OCI-LY7 (cell line): ENCODE data around the gene DGKG. TPM values are rescaled to one million over a fixed set of nuclear protein-coding genes. Genes with fewer than 3 reads are reported as not detected.

ENCODE experiments used
- BruUV-seq: library from RNA; stranded (reverse); fragments of 400-500 nt; replicated peaks from 2 replicates; lab custom pipeline; 2021; lab: Mats Ljungman, UMichigan
- CTCF ChIA-PET: fragments of 300-600 bp; sonication (Branson Sonifier 250); formaldehyde crosslinking; loops from one replicate; lab custom pipeline; 2022; ENCODE audit warnings: antibody characterized with exemption; ENCODE audit not compliant: unreplicated experiment; lab: Charles Lee
- POLR2A ChIA-PET: fragments of 300-600 bp; sonication (Branson Sonifier 250); formaldehyde crosslinking; loops from one replicate; lab custom pipeline; 2022; ENCODE audit warnings: antibody characterized with exemption; lab: Charles Lee
- DNase-seq: peaks from one replicate; pipeline ENCODE4 v3.0.0-alpha.2; 2015; ENCODE audit warnings: low spot score
- H2AFZ ChIP-seq: fragments of 200-600 bp; sonication (generic), shearing (Covaris generic); 2 replicates; pipeline ENCODE4 v1.6.1; 2014; ENCODE audit warnings: mild to moderate bottlenecking, antibody characterized with exemption, low read length, moderate library complexity
- H3K27ac ChIP-seq: fragments of 200-600 bp; sonication (generic); 2 replicates; pipeline ENCODE4 v1.5.1; 2014; ENCODE audit warnings: mixed run types, low read depth, mild to moderate bottlenecking, moderate library complexity, low read length, inconsistent platforms; ENCODE audit not compliant: poor library complexity, severe bottlenecking
- H3K36me3 ChIP-seq: fragments of 200-600 bp; sonication (generic); 2 replicates; pipeline ENCODE4 v1.6.1; 2014; ENCODE audit warnings: mild to moderate bottlenecking, antibody characterized with exemption, low read length, moderate library complexity, mixed read lengths; ENCODE audit not compliant: insufficient read depth
- H3K4me1 ChIP-seq: fragments of 200-600 bp; sonication (generic); 2 replicates; pipeline ENCODE4 v1.5.1; 2014; ENCODE audit warnings: mild to moderate bottlenecking, low read length; ENCODE audit not compliant: insufficient read depth, poor library complexity, severe bottlenecking
- H3K4me2 ChIP-seq: fragments of 200-600 bp; sonication (generic); 2 replicates; pipeline ENCODE4 v1.6.1; 2014; ENCODE audit warnings: mild to moderate bottlenecking, low read length
- H3K4me3 ChIP-seq: fragments of 200-600 bp; sonication (generic); 2 replicates; pipeline ENCODE4 v1.5.1; 2014; ENCODE audit warnings: mild to moderate bottlenecking, low read depth, low read length; ENCODE audit not compliant: poor library complexity, severe bottlenecking
- H3K79me2 ChIP-seq: fragments of 200-600 bp; sonication (generic); 2 replicates; pipeline ENCODE4 v1.6.1; 2016; ENCODE audit warnings: low read depth, mild to moderate bottlenecking, low read length, moderate library complexity, mixed read lengths; ENCODE audit not compliant: insufficient read depth
- H3K9me2 ChIP-seq: fragments of 200-600 bp; sonication (generic); 2 replicates; pipeline ENCODE4 v1.6.1; 2016; ENCODE audit warnings: mild to moderate bottlenecking, low read length, mixed read lengths; ENCODE audit not compliant: insufficient read depth
- H3K9me3 ChIP-seq: fragments of 200-600 bp; sonication (generic); 2 replicates; pipeline ENCODE4 v1.6.1; 2014; ENCODE audit warnings: mild to moderate bottlenecking, mixed run types, low read length, mixed read lengths
- H4K20me1 ChIP-seq: fragments of 200-600 bp; sonication (generic); 2 replicates; pipeline ENCODE4 v1.6.1; 2014; ENCODE audit warnings: mild to moderate bottlenecking, antibody characterized with exemption, low read length, moderate library complexity, mixed read lengths; ENCODE audit not compliant: insufficient read depth
- EZH2phosphoT487 ChIP-seq: fragments of 200-600 bp; sonication (generic); IDR thresholded peaks from 2 replicates; pipeline ENCODE4 v1.6.1; 2018; ENCODE audit warnings: low read depth, borderline replicate concordance, mild to moderate bottlenecking, mixed run types, antibody characterized with exemption, low read length, moderate library complexity, mixed read lengths
- intact Hi-C: fragments of 100-400 bp; cut with micrococcal nuclease; formaldehyde crosslinking; loops from one replicate; pipeline ENCODE4 v1.10.0; 2022; ENCODE audit not compliant: unreplicated experiment
- total RNA-seq, 2 experiments: library from RNA; depleted of rRNA in 1 of 2; stranded (reverse); fragments of >200 nt in 1 of 2; shearing (Covaris generic) in 1 of 2; gene quantifications; 2 replicates each; pipeline ENCODE4 v1.2.3, GENCODE V29; 2014 to 2022
- TF ChIP-seq, protein P1 (sequence below): fragments of 200-600 bp; sonication (generic); conservative IDR thresholded peaks from 2 replicates; pipeline ENCODE4 v1.5.1; 2014; ENCODE audit warnings: mild to moderate bottlenecking, antibody characterized with exemption, low read length, moderate library complexity, mixed read lengths

Gene DGKG
- total RNA-seq, 2 experiments from 2014 or later, result 0.06 TPM; not detected in 1

DNA sequence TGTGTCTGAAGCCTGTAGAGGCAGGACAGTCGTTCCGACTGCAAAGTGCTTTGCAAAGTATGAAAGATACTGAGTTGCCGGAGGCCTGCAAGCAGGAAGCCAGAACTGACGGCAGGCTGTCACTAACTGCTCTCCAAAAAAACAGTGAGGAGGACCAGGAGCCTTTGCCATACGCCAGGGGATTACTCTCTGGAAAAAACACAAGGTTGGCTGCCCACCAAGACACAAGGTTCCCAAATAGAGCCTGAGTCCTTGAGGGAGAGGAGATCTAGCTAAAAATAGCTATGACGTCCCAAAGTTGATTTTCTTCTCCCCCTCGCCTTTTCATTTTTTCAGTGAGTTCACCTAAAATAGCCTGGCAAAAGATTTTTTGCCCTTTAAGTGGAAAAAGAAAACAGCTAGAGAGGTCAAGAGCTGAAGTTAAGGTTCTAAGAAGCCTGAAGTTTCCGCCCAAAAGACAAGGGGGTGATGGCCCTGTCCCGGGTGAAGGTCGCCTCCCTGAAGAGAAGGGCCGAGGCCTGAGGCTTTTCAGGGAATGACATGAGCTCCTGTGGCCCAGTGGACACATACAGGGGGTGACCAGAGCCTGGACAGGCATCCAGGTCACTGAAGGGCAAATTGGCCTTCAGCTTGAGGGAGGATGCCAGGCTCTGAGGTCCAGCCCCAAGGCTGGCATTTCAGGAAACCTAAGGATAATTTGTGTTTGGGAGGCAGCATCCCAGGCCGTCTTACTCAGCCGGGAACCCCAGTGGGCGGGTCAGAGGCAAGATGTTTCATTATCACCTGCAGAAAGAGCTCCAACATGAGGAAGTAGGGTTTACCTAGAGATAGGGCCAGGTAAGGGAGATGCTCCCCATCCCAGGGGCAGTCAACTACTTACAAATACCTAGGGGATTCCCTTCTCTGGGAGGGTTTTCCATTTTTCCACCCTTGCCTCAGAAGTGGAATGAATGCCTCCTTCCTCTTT is 44.9 kb upstream of the DGKG start:
- ChIA-PET POLR2A (interaction anchor here (0.8 to 1.2 kb wide), 2 partner anchors 39 to 68 kb away, joined by 3 read pairs; no protein-coding TSS in a partner anchor), CTCF (no interaction called here)
- no peaks in the 10 kb centered on the region for H3K9me2 ChIP-seq

GRCh38 chr3:186401556-186401955 is 39.5 kb upstream of the DGKG start:
- no peaks in the 10 kb centered on the region for H3K36me3 ChIP-seq
- H3K4me2 ChIP-seq, result no peak overlapping the region
- no peaks in the 10 kb centered on the region for H3K9me2 ChIP-seq
- ChIA-PET CTCF (no interaction called here), POLR2A (no interaction called here)
- no peaks in the 10 kb centered on the region for H3K9me3 ChIP-seq
- no peak overlapping the region for H3K27ac ChIP-seq
- H3K4me3 ChIP-seq, result no peak overlapping the region
- no TSS peak for BruUV-seq
- no peaks in the 10 kb centered on the region for H3K79me2 ChIP-seq
- no peaks in the 10 kb centered on the region for H3K4me1 ChIP-seq
- no peak for DNase-seq
- H2AFZ ChIP-seq, result no peak overlapping the region
- no peaks in the 10 kb centered on the region for H4K20me1 ChIP-seq
- intact Hi-C loops, result no loop called here
- TF ChIP-seq EZH2phosphoT487, result no peak
- TF ChIP-seq, protein P1, sequence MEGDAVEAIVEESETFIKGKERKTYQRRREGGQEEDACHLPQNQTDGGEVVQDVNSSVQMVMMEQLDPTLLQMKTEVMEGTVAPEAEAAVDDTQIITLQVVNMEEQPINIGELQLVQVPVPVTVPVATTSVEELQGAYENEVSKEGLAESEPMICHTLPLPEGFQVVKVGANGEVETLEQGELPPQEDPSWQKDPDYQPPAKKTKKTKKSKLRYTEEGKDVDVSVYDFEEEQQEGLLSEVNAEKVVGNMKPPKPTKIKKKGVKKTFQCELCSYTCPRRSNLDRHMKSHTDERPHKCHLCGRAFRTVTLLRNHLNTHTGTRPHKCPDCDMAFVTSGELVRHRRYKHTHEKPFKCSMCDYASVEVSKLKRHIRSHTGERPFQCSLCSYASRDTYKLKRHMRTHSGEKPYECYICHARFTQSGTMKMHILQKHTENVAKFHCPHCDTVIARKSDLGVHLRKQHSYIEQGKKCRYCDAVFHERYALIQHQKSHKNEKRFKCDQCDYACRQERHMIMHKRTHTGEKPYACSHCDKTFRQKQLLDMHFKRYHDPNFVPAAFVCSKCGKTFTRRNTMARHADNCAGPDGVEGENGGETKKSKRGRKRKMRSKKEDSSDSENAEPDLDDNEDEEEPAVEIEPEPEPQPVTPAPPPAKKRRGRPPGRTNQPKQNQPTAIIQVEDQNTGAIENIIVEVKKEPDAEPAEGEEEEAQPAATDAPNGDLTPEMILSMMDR, result no peak

More for the DNA sequence above, 44.9 kb upstream of the DGKG start:
- DNase-seq, result no peak
- Histone ChIP-seq H3K27ac (no peak overlapping the region), H3K4me3 (no peak overlapping the region), H2AFZ (no peak overlapping the region), H3K36me3 (no peaks in the 10 kb centered on the region), H3K4me1 (no peaks in the 10 kb centered on the region), H4K20me1 (no peaks in the 10 kb centered on the region), H3K4me2 (no peak overlapping the region), H3K79me2 (no peaks in the 10 kb centered on the region), H3K9me3 (no peaks in the 10 kb centered on the region)
- intact Hi-C loops, result no loop called here
- TF ChIP-seq, protein P1, result no peak
- no peak for TF ChIP-seq EZH2phosphoT487
- BruUV-seq, result no TSS peak

GRCh38 chr3:186400662-186401061 is 38.6 kb upstream of the DGKG start:
- no peak overlapping the region for H2AFZ ChIP-seq
- no peaks in the 10 kb centered on the region for H3K36me3 ChIP-seq
- no peak for TF ChIP-seq EZH2phosphoT487
- TF ChIP-seq, protein P1, result no peak
- no peak for DNase-seq
- CTCF ChIA-PET, result no interaction called here
- POLR2A ChIA-PET, result no interaction called here
- H3K4me2 ChIP-seq, result no peak overlapping the region
- H4K20me1 ChIP-seq, result no peaks in the 10 kb centered on the region
- no peaks in the 10 kb centered on the region for H3K9me2 ChIP-seq
- intact Hi-C loops, result no loop called here
- H3K27ac ChIP-seq, result no peak overlapping the region
- H3K4me1 ChIP-seq, result no peaks in the 10 kb centered on the region
- H3K79me2 ChIP-seq, result no peaks in the 10 kb centered on the region
- H3K9me3 ChIP-seq, result no peaks in the 10 kb centered on the region
- no peak overlapping the region for H3K4me3 ChIP-seq
- no TSS peak for BruUV-seq
